NCI-H226 (cell line): Measurements from ENCODE around the gene GOLGA7B.

Source experiments
- DNase-seq: peaks from one replicate; pipeline ENCODE4 v3.0.0-alpha.2; 2015

Gene GOLGA7B

DNA sequence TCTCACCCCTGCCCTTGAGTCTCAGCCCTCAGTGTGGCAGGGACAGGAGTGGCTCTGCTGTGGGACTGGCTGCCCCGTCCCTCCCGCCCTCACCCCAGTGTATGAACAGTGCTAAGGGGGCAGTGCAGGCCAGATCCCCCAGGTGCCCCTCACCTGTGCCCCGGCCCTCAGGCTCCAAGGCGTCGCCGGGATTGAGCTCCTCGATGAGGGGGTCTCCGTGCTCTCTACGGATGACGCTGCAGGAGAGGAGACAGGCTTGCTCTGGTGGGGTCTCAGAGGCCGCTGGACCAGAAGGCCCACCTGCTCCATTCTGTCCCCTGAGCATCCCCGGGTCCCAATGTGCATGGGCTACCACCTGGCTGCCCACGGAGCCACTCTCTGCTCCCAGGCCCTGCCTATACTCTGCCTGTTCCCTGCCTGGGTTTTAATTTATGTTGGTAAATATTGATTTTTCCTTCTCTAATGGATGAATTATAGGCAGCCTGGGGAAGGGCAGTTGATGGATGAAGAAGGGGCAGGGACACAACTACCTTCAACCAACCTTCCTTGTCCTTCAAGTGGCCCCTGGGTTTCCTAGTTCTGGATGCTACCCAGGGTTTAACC lies 47.2 kb downstream of the GOLGA7B start:
- DNase-seq = no peak

DNA sequence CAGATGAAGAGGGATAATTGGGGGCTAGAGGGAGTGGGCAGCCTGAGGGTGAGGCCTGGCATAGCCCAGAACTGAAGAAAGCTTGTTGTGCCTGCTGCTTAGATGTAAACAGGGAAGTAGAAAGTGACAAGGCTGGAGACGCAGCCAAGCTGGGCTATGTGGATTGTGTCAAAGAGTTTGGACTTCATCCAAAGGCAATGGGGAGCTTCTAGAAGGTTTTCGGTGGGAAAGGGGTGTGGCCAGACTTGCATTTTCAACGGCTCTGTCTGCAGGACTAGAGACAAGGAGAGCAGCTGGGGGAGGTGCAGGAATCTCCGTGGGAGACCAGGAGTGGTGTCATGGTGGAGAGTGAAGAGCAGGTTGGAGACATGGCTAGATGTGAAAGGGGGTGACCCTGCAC lies 48.8 kb downstream of the GOLGA7B start:
- DNase-seq = no peak

DNA sequence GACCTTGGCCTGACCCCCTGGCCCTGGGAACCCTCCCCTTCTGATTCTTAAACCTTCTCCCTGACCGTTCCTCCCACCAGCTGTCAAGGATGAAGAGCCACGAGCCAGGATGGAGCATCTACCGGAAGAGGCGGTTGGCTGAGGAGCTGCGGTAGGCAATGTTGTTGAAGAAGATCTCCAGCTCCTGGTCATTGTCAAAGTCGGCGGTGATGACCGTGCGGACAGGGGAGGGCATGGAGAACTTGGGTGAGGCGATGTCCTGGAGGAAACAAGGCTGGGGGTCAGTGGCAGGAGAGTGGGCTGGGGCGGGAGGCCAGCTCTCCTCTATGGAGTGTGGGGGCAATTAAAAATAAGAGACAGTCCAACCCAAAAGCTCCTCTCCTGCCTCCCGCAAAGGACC lies 51.7 kb downstream of the GOLGA7B start:
- no peak for DNase-seq

GRCh38 chr10:97903128-97904017 lies 53.7 kb downstream of the GOLGA7B start:
- no peak for DNase-seq

DNA sequence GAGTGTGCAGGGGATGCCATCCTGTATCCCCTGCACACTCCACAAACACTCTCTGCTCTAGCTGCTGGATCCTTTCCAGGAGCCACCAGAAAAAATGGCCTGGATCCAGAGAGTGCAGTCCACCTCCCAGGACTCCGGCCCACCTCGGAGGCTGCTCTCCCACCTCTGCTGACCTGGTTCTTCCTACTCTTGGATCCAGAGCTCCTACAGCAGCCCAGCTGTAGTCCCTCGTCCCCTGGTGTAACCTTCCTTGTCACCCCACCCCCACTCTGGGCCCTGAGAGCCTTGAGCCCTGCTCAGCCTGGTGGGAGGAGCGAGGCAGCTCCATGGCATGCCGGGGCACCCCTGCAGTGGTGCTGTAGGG lies 54.4 kb downstream of the GOLGA7B start:
- no peak for DNase-seq

GRCh38 chr10:97904576-97904975 lies 54.9 kb downstream of the GOLGA7B start:
- no peak for DNase-seq

DNA sequence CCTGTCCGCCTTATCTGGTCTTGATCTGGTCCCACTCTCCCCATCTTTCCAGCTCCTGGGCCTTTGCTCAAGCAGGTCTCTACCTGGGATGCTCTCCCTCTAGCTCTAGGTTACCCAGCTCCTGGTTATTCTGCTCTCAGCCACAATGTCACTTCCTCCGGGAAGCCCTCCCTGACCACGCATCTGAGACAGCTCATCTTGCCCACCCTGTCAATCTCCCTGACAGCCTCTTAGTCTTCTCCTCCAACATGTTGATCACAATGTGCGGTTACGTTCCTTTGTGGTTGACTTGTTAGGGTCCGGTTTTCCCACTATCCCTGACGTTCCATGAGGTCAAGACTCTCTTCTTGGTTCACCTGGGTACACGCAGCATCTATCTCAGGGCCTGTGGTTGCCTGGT lies 55.6 kb downstream of the GOLGA7B start:
- no peak for DNase-seq

DNA sequence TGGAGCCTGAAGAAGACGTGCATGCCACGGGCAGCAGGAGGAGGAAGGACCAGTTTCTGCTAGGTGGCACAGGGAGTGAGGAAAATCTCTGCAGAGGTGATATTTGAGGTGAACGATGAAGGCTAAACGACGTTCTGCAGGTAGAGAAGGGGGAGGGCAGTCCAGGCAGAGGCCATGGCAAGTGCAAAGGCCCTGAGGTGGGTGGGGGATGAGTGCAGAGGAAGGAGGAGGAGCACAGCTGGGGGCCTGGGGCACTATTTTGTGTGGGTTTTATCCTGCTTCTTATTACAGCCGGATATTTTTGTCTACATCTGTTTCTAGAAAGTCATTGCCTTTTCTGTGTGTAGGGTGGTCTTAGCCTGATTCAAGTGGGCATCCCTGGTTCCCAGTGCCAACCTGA lies 57.6 kb downstream of the GOLGA7B start:
- DNase-seq = no peak

DNA sequence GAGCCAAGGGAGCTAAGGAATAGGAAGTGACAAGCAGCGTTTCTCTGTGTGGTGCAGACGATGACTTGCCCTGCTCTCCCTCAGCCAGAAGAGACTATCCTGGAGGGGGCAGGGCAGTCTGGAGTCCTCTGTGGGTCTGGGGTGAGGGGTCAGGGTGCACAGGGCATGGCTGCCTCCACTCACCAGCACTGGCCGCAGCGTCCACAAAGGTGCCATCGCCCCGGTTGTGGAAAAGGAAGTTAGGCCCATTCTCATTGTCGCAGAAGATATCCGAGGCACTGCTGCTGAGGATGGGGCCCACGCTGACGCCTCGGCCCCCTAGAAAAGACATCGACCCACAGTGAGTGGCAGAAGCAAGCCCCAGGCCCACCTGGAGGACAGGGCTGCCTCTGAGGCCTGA lies 58.2 kb downstream of the GOLGA7B start:
- no peak for DNase-seq

- DNase-seq = no peak
Observed at GRCh38 chr10:97910661-97911060, 61.0 kb downstream of the GOLGA7B start.

DNA sequence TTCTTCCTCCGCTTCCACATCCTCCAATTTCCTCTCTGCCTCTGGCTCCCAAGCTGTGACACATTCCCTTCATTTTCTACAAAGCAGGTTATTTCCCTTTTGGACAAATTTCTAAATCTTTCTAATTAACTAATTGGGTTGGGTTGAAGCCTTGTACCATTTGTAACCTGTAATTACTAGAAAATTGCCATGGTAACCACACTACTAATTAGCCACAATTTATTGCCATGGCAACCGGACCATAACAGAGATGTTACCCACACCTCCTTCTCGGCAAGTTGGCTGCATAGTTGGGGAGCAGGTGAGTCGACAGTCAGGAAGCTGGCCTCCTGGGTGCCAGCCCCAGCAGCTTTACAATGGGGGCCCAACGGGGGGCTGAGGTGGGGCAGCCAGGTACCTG lies 61.6 kb downstream of the GOLGA7B start:
- no peak for DNase-seq

DNA sequence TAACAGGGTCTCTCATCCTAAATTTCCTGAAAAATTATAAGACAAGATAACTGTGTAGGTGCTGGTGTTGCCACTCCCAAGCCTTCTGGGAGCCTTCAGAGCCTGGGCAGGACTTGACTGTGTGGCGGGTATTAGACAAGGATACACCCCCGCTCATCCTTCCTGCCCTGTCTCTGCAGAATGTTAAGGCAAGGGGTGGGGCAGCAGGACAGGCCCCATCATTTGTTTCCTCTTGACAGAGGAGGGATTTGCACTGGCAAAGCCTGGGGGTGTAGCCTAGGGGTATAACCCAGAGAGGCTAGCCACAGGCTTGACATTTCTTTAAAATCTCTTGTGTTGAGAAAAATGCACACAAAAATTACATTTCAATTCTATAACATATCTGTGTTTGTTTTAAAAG lies 63.5 kb downstream of the GOLGA7B start:
- no peak for DNase-seq

- no peak for DNase-seq
Observed at GRCh38 chr10:97913614-97914013, 64.0 kb downstream of the GOLGA7B start.

DNA sequence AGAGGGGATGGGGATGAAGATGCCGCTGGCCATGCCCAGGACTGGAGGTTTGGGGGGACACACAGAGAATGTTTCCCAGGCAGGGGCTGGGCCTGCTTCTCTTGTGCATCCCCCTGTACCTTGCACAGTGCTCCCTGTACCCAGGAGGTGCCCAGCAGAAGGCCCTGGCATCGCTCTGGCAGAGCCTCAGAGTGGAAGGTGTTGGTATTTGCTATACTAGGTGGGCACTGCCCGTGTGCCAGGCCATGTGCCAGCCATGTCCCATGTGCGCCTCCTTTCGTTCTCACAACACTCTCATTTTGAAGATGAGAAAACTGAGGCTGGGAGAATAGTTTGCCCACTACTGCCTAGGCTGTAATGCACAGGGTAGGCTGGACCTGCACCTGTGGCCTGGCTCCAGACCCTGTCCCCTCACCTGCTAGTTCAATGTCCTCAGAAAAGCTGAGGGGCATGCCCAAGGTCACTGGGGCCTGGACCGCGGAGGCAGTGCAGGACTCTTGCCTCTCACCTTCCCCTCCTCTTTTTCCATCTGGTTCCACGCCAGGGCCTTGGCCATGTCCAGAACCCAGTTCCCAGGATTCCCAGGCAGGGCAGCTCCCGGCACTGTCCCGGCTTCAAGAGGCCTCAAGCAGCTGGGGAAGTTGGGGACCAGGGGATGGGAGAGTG lies 64.7 kb downstream of the GOLGA7B start:
- DNase-seq = no peak

DNA sequence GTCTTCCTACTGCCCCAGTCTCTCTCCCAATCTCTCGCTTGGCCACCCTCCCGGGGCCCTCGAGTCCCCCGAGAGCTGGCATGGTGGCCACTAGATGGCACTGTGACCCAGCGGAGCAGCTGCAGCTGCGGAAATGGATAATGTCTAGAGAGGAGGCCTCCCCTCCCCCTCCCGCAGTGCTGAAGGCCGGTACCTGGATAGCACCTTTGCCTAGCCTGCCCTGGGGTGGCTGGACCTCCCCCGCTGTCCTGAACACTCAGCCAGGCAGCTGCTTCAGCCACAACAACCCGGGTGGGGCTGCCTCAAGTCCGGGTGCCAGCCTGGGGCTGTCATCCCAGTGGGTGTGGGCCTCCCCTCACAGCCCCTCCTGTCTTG lies 65.2 kb downstream of the GOLGA7B start:
- DNase-seq = peak; percentile 16

GRCh38 chr10:97915346-97916131 lies 65.9 kb downstream of the GOLGA7B start:
- DNase-seq = no peak

- no peak for DNase-seq
Observed at GRCh38 chr10:97916586-97916985, 66.9 kb downstream of the GOLGA7B start.

- DNase-seq = no peak
Observed at GRCh38 chr10:97919012-97919411, 69.4 kb downstream of the GOLGA7B start.

DNA sequence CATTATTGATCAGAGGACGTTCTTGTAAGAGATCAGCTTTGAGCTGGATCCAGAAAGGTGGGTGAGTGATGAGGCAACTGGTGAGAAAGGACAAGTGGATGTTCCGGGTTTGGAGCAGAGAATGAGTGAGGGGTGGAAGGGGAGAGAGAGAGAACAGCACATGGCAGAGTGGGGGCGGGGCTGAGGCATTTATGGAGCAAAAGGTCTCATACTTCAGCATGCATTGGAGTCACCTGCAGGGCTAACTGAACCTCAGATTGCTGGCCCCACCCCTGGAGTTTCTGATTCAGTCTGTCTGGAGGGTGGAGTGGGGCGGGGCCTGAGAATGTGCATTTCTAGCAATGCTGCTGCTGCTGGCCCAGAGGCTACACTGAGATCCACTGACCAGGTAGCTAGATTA lies 71.2 kb downstream of the GOLGA7B start:
- DNase-seq = no peak
